PC-9 (cell line): ENCODE results near the gene TP53BP1. TPM values are rescaled to one million over a fixed set of nuclear protein-coding genes. Genes with fewer than 3 reads are reported as not detected.
A peak's percentile ranks its signal among the peaks of the same experiment; 100 is the strongest.

Experiments
- BruUV-seq: library from RNA; stranded (reverse); fragments of 400-500 nt; replicated peaks from 2 replicates; lab custom pipeline; 2021; lab: Mats Ljungman, UMichigan
- CTCF ChIA-PET: fragments of 300-600 bp; sonication (Branson Sonifier 250); formaldehyde crosslinking; loops from one replicate; lab custom pipeline; 2022; ENCODE audit warnings: antibody characterized with exemption; lab: Charles Lee
- POLR2A ChIA-PET: fragments of 300-600 bp; sonication (Branson Sonifier 250); formaldehyde crosslinking; loops from one replicate; lab custom pipeline; 2022; ENCODE audit warnings: antibody characterized with exemption; ENCODE audit not compliant: unreplicated experiment; lab: Charles Lee
- DNase-seq, 2 experiments: peaks; one replicate each; pipeline versions ENCODE4 v3.0.0 to v3.0.0-alpha.2; 2015 to 2022; ENCODE audit warnings: mixed read lengths in 1 of 2
- H2AFZ ChIP-seq: fragments of 200-600 bp; sonication (generic); 2 replicates; pipeline ENCODE4 v1.8.1; 2017; ENCODE audit warnings: antibody characterized with exemption
- H3F3A ChIP-seq: fragments of 200-600 bp; sonication (generic); 2 replicates; pipeline ENCODE4 v1.8.1; 2017; ENCODE audit warnings: antibody characterized with exemption, mild to moderate bottlenecking, low read depth; ENCODE audit not compliant: insufficient read depth
- H3K27ac ChIP-seq: fragments of 200-600 bp; sonication (generic); 2 replicates; pipeline ENCODE4 v1.6.1; 2016; ENCODE audit warnings: mixed run types
- H3K27me3 ChIP-seq: fragments of 200-600 bp; sonication (generic); 2 replicates; pipeline ENCODE4 v1.6.1; 2016; ENCODE audit warnings: low read depth, mixed run types; ENCODE audit not compliant: insufficient read depth
- H3K36me3 ChIP-seq: fragments of 200-600 bp; sonication (generic); 2 replicates; pipeline ENCODE4 v1.6.1; 2016; ENCODE audit warnings: low read depth, mixed run types
- H3K4me1 ChIP-seq: fragments of 200-600 bp; sonication (generic); replicated peaks from 2 replicates; pipeline ENCODE4 v1.6.1; 2016; ENCODE audit warnings: mixed run types; ENCODE audit not compliant: insufficient read depth
- H3K4me2 ChIP-seq: fragments of 200-600 bp; sonication (generic); 2 replicates; pipeline ENCODE4 v1.6.1; 2017; ENCODE audit warnings: mixed run types
- H3K4me3 ChIP-seq: fragments of 200-600 bp; sonication (generic); 2 replicates; pipeline ENCODE4 v1.6.1; 2016; ENCODE audit warnings: mixed run types
- H3K79me2 ChIP-seq: fragments of 200-600 bp; sonication (generic); 2 replicates; pipeline ENCODE4 v1.6.1; 2017; ENCODE audit warnings: low read depth, mixed run types
- H3K9me2 ChIP-seq: fragments of 200-600 bp; sonication (generic); 2 replicates; pipeline ENCODE4 v1.8.1; 2017; ENCODE audit warnings: mild to moderate bottlenecking; ENCODE audit not compliant: insufficient read depth
- H3K9me3 ChIP-seq: fragments of 200-600 bp; sonication (generic); 2 replicates; pipeline ENCODE4 v1.8.1; 2016; ENCODE audit warnings: low read depth; ENCODE audit not compliant: insufficient read depth
- H4K20me1 ChIP-seq: fragments of 200-600 bp; sonication (generic); 2 replicates; pipeline ENCODE4 v1.8.1; 2017; ENCODE audit not compliant: insufficient read depth
- EZH2 ChIP-seq: fragments of 200-600 bp; sonication (generic); IDR thresholded peaks from 2 replicates; pipeline ENCODE4 v1.8.0; 2017; ENCODE audit warnings: antibody characterized with exemption, low read depth
- intact Hi-C: fragments of 100-400 bp; cut with micrococcal nuclease; formaldehyde crosslinking; loops from one replicate; pipeline ENCODE4 v1.10.0; 2022; ENCODE audit not compliant: unreplicated experiment
- total RNA-seq: library from RNA; stranded (reverse); gene quantifications from 2 replicates; pipeline ENCODE4 v1.2.3, GENCODE V29; 2021
- TF ChIP-seq, protein P1 (sequence below): fragments of 200-600 bp; sonication (generic); conservative IDR thresholded peaks from 2 replicates; pipeline ENCODE4 v1.6.1; 2017; ENCODE audit warnings: mixed run types, antibody characterized with exemption, mild to moderate bottlenecking, moderate library complexity

Gene TP53BP1
- total RNA-seq, 1 experiment from 2014 or later, result 66.8 TPM

DNA sequence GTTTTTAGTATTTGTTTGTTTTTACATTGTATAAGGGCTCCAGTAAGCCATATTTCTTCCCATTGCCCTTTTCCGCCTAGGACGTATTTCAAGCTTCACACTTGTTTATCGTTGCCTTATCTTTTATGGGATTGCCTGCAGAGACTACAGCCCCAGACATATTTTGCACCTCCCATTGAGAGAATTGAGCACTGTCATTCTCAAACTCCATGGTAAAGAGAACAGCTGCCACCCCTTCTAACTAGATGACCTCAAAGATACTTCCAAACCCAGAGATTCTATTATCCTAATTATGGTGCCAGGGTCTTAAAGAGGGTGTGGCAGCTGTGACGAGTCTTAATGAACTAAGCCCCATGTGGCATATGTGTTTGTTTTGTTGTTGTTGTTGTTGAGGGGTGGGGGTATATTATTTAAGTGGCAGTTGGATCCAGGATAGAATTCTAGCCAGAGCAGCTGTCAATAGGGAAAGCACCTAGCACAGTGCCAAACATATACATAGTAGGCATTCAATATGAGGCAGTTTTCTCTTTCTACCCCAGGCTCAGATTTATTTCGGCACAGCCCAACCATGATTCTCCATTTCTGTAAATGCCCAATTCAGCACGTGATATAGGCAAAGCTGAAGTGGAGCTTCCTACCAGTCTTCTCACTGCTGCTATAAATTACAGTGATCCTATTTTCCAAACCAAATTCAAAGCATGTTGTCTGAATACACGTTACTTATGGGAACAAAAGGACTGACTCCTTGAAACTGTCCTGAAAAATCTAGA lies 932 bp upstream of the TP53BP1 start:
- H3K9me3 ChIP-seq, result no peaks in the 10 kb centered on the region
- POLR2A ChIA-PET, result interaction anchor here (0.5 to 0.7 kb wide), 4 partner anchors 104 to 777 kb away, joined by 3 to 5 read pairs (median 4); partner anchors contain the start of gene HYPK
- H3K36me3 ChIP-seq, result no peaks in the 10 kb centered on the region
- no peaks in the 10 kb centered on the region for H3K9me2 ChIP-seq
- no peak overlapping the region for H3K27ac ChIP-seq
- H4K20me1 ChIP-seq, result no peaks in the 10 kb centered on the region
- CTCF ChIA-PET, result interaction anchor here (0.6 to 0.7 kb wide), 3 partner anchors 20 to 34 kb away, joined by 3 to 4 read pairs (median 3); partner anchors contain the start of gene MAP1A
- H3K27me3 ChIP-seq, result no peaks in the 10 kb centered on the region
- intact Hi-C loops, result no loop called here
- no peak for DNase-seq
- no peaks in the 10 kb centered on the region for H3F3A ChIP-seq
- peak overlapping the region; percentile 57; the same call in 1 of the 2 replicates for H3K4me3 ChIP-seq
- peak overlapping the region; percentile 91 for H3K4me2 ChIP-seq
- peaks cover 18% of the 10 kb centered on the region for H3K79me2 ChIP-seq
- BruUV-seq, result no TSS peak
- H3K4me1 ChIP-seq, result peaks cover 8% of the 10 kb centered on the region; the same call in 1 of the 2 replicates
- TF ChIP-seq EZH2, result no peak
- TF ChIP-seq, protein P1, sequence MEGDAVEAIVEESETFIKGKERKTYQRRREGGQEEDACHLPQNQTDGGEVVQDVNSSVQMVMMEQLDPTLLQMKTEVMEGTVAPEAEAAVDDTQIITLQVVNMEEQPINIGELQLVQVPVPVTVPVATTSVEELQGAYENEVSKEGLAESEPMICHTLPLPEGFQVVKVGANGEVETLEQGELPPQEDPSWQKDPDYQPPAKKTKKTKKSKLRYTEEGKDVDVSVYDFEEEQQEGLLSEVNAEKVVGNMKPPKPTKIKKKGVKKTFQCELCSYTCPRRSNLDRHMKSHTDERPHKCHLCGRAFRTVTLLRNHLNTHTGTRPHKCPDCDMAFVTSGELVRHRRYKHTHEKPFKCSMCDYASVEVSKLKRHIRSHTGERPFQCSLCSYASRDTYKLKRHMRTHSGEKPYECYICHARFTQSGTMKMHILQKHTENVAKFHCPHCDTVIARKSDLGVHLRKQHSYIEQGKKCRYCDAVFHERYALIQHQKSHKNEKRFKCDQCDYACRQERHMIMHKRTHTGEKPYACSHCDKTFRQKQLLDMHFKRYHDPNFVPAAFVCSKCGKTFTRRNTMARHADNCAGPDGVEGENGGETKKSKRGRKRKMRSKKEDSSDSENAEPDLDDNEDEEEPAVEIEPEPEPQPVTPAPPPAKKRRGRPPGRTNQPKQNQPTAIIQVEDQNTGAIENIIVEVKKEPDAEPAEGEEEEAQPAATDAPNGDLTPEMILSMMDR, result no peak
- peak overlapping the region; percentile 87 for H2AFZ ChIP-seq

DNA sequence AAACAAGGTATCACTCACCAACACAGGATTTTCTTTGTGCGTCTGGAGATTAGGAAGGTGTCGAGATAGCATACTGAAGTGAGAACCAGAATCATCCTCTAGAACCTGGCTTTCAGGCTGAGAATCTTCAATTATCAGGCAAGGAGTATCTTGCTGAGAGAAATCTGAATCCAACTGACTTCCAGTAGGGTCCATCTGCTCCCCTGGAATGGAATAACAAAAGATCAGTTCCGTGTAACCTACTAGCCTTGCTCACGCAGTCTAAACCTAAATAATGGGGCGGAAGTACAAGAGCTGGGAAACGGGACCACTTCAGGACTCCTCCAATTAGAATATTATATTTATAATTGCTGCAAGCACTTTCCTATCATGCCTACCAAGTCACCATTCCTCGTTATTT lies 690 bp downstream of the TP53BP1 start:
- no peaks in the 10 kb centered on the region for H3K9me2 ChIP-seq
- intact Hi-C loops, result no loop called here
- no peak for DNase-seq
- no peaks in the 10 kb centered on the region for H4K20me1 ChIP-seq
- no peaks in the 10 kb centered on the region for H3F3A ChIP-seq
- no peaks in the 10 kb centered on the region for H3K27me3 ChIP-seq
- TF ChIP-seq EZH2, result no peak
- TF ChIP-seq, protein P1, result no peak
- CTCF ChIA-PET, result no interaction called here
- H3K4me1 ChIP-seq, result peaks cover 8% of the 10 kb centered on the region; the same call in 1 of the 2 replicates
- H3K4me3 ChIP-seq, result peak overlapping the region; percentile 57
- H3K4me2 ChIP-seq, result peak overlapping the region; percentile 91
- TSS peak; percentile 30 for BruUV-seq
- H3K79me2 ChIP-seq, result peaks cover 18% of the 10 kb centered on the region
- H3K9me3 ChIP-seq, result no peaks in the 10 kb centered on the region
- H3K27ac ChIP-seq, result no peak overlapping the region
- POLR2A ChIA-PET, result interaction anchor here (1.3 kb wide), 1 partner anchor 18 kb away, joined by 10 read pairs; no protein-coding TSS in a partner anchor
- no peaks in the 10 kb centered on the region for H3K36me3 ChIP-seq
- peak overlapping the region; percentile 87 for H2AFZ ChIP-seq

DNA sequence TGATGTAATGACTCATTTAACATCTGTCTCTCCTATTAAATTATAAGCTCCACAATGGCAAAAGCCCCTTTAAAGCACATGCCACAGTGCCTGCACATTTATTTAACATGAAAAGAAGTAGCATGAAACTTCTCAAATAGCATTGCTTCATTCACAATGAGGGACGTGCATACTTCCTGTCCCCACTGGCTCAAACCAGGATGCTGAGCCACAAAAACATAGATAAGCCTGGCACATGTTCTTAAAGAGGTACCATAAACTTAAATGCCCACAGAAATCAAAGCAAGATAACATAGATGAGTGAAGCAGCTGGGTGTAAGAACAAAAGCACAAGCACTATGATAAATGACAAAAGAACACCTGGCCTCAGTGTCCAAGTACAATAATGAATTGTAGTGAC lies 3.8 kb downstream of the TP53BP1 start:
- intact Hi-C loops, result no loop called here
- H3K4me1 ChIP-seq, result peaks cover 8% of the 10 kb centered on the region; the same call in 1 of the 2 replicates
- peaks cover 18% of the 10 kb centered on the region for H3K79me2 ChIP-seq
- no peak overlapping the region for H2AFZ ChIP-seq
- H3K4me2 ChIP-seq, result no peak overlapping the region
- no peaks in the 10 kb centered on the region for H3F3A ChIP-seq
- no peaks in the 10 kb centered on the region for H3K9me2 ChIP-seq
- ChIA-PET POLR2A (no interaction called here), CTCF (no interaction called here)
- no peak overlapping the region for H3K27ac ChIP-seq
- BruUV-seq, result no TSS peak
- H3K27me3 ChIP-seq, result no peaks in the 10 kb centered on the region
- no peak for DNase-seq
- H3K36me3 ChIP-seq, result no peaks in the 10 kb centered on the region
- TF ChIP-seq, protein P1, result no peak
- no peak for TF ChIP-seq EZH2
- H3K9me3 ChIP-seq, result no peaks in the 10 kb centered on the region
- H3K4me3 ChIP-seq, result no peak overlapping the region
- no peaks in the 10 kb centered on the region for H4K20me1 ChIP-seq
